Stimulated activated CD4-positive, alpha-beta T cell treated with anti-CD3 and anti-CD28 coated beads, Interleukin-12 subunit alpha, Interleukin-12 subunit beta, amount 100 ng/mL, for 4 hours (primary cell): Measurements from ENCODE around the gene PI4KB.

Experiments
- DNase-seq: peaks from one replicate; pipeline ENCODE4 v3.0.0-alpha.2; 2020

The PI4KB gene

DNA sequence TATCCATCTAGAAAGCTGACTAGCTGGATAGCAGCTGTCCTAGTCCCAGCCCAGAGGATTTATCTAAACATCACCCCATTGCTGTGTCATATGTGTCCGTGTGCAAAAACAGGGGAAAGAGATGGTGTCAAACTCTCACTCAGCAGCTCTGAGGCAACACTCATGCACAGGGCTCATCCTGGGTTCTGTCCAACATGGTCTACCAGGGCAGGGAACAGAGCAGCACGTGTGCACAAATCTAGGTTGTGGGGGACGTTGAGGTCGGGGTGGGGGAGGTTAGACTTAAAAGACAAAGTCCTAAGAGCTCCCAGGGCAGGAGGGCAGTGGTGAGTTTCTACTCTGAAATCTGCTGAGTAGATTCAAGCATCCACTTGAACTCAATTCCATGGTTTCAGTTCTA, 16.2 kb downstream of the PI4KB start:
- no peak for DNase-seq

DNA sequence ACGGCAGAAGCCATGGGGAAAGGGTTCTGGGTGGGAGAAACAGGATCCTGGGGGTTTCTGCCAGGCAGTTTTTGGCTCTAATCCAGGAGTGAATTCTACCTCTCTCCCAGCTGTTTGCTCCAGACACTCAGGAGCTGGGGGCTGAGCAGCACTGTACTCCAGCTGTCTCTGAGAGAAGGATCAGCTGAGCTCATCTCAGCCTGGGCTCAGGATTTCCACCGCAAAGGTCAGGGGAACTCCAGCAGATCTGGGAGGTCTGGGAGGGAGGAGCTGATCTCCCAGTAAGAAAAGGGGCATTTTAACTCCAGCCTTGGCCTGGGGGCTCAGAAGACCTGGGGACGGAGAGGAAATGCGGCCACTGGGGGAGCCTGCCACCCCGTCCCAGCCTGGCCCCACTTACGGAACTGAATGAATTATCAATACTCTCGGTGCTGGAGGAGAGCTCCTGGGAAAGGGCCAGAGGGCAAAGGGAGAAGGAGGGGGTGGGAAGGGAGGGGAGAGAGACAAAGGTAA, 17.3 kb downstream of the PI4KB start:
- no peak for DNase-seq

DNA sequence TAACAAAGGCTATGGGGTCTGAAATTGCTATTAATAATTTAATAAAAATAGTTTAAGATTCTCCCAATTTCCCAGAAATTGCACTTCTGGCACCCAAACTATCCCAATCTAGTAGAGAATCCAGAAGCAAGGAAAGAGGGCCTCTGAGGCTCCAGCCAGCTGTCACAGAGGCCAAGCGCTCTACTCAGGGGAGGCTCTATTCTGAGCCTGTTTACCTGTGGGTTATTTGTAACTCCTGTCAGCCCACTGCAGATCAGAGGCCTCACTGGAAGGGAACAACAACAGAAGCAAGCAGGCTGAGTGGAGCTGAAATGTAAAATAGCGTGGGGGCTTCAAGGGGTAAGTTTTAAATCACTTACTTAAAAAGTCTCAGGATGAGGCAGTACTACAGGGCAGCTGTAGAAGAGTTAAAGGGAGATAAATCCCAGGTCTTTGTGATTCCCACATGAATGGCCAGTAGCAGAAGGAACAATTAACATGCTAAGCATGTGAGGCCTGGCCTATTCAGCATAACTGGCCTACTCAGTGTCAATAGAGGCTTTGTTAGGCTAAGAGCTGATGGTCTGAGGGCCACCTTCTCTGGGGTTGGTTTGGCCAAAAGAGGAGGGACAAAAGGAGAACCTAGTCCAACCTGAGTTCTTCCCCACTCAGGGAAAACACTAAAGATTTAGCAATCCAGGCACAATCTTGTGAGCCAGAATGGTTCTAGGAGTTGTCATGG, 32.3 kb downstream of the PI4KB start:
- no peak for DNase-seq

DNA sequence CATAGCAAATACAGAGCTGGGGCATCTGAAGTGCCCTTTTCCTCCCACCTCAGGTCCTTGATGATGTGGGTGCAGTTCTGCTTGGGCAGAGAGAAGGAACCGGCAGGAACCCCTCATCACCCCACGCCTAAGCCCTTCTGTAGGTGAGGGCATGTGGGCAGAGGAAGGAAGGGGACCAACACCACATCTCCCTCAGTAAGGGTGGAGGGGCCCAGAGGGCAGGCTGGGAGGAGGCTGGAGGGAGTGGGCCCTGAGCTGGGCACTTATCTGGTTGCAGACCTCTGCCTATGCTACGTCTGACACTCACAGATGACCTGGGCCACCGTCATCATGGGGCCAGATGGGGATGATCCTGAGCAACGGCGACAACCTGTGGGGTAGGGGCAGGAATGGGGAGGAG, 34.1 kb downstream of the PI4KB start:
- DNase-seq = no peak

DNA sequence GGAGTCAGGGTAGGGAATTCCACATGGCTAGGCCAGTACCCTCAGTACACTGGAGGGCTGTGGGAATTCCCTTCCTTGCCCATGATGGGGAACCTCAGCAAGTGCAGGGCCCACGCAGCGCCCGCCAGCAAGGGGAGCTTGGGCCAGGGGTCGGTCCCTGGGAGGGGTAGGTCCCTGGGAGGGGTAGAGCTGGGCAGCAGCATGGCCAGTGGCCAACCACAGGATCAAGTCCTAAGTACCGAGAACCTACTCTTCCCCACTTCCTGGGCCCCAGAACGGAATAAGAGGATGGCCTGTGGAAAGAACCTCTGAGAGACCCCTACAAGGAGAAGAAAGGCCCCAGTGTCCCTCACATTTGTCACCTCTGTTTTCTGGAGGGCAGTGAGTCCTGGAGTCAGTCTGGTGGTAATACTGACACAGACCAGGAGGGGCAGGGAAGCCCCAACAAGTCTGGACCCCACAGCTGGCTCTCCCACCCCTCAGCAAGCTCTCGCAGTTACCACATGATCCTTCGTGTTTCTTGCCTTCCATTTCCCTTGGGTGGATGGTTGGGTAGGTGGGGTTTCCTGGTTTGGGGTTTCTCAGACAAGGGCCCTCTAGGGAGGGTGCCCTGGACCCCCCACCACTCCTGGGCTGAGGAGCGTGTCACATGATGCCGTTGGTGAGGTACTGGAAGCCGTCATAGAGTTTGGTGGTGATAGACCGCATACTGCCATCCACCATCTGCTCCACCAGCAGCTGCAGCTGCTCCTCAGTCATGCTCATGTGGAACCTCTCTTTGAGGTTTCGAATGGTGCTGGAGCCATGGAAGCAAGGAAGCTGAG, 34.8 kb downstream of the PI4KB start:
- DNase-seq = no peak

DNA sequence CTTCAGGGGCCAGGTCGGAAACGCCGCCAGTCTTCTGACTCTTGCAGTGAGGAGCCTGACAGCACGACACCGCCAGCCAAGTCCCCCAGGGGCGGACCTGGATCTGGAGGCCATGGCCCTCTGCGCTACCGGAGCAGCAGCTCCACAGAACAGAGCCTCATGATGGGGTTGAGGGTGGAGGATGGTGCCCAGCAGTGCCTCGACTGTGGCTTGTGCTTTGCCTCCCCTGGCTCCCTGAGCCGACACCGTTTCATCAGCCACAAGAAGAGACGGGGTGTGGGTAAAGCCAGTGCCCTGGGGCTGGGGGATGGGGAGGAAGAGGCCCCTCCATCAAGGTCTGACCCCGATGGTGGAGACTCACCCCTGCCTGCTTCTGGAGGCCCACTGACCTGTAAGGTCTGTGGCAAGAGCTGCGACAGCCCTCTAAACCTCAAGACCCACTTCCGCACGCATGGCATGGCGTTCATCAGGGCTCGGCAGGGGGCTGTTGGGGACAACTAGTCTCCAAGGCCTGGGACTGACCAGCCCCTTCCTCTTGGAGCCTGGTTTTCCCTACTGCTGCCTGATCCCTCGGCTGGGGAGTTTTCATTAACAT, 36.4 kb downstream of the PI4KB start:
- DNase-seq = no peak

DNA sequence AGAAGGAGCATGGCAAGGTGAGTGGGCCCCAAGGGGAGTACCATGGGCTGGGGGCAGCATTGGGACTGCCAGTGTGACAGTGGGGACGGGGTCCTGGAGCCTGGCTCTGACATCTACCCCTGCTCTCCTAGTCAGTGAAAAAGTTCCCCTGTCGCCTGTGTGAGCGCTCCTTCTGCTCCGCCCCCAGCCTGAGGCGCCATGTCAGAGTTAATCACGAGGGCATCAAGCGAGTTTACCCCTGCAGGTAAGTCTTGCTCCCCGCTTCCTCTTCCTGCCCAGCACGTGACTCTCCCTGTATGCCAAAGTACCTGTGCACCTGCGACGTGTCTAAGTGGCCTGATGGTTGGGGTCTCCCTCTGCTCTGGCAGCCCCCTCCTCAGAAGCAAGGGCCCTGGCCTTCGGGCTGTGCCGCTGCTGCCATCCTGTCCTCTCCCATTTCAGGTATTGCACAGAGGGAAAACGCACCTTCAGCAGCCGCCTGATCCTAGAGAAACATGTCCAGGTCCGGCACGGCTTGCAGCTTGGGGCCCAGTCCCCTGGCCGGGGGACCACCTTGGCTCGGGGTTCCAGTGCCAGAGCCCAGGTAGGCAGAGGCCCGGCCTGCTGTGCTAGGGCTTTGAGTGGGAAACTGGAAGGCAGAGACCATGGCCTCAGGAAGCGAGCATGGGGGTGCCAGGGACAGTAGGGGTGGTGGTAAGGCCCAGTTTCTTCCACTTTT, 37.1 kb downstream of the PI4KB start:
- DNase-seq = no peak

DNA sequence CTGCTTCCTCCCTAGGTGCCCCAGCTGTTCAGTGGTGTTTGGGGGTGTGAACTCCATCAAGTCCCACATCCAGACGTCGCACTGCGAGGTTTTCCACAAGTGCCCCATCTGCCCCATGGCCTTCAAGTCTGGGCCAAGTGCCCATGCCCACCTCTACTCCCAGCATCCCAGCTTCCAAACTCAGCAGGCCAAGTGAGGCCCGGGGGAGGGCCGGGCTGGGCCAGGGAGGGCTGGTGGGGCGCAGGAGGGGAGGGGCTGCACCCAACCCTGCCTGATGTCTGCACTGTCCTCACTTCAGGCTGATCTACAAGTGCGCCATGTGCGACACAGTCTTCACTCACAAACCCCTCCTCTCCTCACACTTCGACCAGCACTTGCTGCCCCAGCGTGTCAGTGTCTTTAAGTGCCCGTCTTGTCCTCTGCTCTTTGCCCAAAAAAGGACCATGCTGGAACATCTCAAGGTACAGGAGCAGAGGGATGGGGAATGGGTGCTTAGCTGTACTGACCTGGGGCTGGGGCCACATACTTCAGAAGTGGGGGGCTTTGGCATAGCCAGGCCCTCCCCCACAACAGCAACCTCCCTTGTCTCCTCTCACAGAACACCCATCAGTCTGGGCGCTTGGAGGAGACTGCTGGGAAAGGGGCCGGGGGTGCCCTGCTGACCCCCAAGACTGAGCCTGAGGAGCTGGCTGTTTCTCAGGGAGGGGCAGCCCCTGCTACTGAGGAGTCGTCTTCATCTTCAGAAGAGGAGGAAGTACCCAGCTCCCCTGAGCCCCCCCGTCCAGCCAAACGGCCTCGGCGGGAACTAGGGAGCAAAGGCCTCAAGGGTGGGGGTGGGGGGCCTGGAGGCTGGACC, 37.9 kb downstream of the PI4KB start:
- no peak for DNase-seq

DNA sequence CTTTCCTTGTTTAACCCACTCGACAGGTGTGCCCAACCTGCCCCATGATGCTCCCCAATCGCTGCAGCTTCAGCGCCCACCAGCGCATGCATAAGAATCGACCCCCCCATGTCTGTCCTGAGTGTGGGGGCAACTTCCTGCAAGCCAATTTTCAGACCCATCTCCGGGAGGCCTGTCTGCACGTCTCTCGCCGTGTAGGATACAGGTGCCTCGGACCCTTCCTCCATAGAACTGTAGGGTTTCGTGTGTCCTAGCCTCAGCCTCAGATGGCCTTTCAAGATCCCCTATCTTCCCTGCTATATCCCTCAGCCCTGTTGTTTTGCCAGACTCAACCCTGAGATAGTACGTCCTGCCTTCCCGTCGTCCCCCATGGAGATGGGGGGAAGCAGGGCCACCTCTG, 38.7 kb downstream of the PI4KB start:
- DNase-seq = no peak

DNA sequence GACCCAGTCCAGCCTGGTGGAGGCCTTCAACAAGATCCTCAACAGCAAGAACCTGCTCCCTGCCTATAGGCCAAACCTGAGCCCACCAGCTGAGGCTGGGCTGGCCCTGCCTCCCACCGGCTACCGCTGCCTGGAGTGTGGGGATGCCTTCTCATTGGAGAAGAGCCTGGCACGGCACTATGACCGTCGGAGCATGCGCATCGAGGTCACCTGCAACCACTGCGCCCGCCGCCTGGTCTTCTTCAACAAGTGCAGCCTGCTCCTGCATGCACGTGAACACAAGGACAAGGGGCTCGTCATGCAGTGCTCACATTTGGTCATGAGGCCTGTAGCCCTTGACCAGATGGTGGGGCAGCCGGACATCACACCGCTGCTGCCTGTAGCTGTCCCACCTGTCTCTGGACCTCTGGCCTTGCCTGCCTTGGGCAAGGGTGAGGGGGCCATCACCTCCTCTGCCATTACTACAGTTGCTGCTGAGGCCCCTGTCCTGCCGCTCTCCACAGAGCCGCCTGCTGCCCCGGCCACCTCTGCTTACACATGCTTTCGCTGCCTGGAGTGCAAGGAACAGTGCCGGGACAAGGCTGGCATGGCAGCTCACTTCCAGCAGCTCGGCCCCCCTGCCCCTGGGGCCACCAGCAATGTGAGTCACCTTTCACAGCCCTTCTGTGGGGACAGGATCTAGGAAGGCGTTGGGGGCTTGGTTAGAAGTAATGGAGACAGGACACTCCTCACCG, 39.3 kb downstream of the PI4KB start:
- no peak for DNase-seq

DNA sequence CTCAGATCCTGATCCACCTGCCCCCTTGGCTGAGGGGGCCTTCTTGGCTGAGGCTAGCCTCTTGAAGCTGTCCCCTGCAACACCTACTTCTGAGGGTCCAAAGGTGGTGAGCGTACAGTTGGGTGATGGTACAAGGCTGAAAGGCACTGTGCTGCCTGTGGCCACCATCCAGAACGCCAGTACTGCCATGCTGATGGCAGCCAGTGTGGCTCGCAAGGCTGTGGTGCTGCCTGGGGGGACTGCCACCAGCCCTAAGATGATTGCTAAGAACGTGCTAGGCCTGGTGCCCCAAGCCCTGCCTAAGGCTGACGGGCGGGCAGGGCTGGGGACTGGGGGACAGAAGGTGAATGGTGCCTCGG, 39.9 kb downstream of the PI4KB start:
- DNase-seq = no peak

DNA sequence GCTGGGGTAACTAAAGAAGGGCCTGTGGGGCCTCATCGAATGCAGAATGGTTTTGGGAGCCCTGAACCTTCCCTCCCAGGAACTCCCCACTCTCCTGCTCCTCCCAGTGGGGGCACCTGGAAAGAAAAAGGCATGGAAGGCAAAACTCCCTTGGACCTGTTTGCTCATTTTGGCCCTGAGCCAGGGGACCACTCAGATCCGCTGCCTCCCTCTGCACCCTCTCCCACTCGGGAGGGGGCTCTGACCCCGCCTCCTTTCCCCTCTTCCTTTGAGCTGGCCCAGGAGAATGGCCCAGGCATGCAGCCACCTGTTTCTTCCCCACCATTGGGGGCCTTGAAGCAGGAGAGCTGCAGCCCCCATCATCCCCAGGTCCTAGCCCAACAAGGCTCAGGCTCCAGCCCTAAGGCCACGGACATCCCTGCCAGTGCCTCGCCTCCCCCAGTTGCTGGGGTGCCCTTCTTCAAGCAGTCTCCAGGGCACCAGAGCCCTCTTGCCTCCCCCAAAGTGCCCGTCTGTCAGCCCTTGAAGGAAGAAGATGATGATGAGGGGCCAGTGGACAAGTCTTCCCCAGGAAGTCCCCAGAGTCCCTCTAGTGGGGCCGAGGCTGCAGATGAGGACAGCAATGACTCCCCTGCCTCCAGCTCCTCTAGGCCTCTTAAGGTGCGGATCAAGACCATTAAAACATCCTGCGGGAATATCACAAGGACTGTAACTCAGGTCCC, 40.4 kb downstream of the PI4KB start:
- no peak for DNase-seq

DNA sequence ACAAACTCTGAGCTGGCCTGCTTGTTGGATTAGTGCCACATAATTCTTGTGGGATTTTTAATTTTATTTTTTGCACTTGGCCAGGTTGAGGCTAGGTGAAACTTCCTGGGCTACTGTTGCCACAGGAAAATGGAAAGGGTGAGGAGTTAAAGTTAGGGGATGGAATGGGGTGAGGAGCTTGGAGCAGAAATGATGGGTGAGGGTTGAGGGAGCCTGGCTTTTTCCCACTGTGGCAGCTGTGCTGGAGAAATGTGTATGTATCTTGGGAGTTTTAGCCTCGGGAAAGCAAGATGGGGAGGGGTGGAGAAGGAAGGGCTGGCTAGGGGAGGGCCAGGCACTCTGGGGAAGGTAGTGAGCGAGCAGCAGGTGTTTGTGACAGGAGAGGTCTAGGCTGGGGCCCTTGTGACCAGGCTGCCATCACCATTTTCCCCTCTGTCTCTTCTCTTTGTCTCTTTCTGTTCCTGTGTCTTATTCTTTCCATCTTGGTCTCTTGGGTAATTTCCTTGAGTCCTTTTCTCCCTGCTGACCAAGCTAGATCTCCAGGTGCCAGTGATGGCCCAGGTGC, 43.1 kb downstream of the PI4KB start:
- DNase-seq = no peak

DNA sequence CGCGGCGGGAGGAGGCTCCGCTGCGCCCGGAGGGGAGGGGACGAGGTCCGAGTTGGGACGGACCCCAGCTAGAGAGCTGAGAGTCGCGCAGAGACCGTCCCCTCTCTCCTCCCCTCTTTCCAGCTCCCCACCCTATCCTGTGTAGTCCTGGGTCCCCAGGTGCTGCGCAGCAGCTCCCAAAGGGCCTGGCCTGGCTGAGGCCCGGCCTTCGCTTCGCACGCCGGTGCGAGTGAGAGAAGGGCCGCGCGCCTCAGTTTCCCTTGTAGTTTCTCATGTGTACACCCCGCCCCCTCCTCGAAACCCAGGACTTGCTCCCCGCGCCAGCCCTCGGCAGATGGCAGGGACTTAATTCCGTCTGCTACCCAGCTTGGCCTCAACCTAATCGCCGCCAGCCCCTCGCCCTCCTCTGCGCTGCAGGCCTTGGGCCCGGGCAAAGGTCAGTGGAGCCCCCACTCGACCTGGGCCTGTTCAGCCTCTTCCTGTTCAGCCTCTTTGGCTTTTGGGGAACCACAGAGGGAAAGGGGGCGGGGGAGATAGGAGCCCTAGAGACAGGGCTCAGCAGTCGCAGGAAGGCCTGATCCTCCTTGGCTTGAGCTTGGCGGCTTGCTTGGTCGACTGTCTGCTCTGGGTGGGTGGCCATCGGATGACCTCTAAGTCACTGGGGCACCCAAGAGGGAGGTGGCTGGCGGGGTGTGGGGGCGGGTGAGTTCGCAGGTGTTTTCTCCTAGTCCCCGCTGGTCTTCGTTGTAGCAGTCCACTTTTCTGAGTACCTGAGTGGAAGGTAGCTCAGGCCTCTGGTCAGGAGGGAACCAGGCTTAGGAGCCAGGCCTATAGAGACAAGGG, 44.1 kb downstream of the PI4KB start:
- DNase-seq = no peak

DNA sequence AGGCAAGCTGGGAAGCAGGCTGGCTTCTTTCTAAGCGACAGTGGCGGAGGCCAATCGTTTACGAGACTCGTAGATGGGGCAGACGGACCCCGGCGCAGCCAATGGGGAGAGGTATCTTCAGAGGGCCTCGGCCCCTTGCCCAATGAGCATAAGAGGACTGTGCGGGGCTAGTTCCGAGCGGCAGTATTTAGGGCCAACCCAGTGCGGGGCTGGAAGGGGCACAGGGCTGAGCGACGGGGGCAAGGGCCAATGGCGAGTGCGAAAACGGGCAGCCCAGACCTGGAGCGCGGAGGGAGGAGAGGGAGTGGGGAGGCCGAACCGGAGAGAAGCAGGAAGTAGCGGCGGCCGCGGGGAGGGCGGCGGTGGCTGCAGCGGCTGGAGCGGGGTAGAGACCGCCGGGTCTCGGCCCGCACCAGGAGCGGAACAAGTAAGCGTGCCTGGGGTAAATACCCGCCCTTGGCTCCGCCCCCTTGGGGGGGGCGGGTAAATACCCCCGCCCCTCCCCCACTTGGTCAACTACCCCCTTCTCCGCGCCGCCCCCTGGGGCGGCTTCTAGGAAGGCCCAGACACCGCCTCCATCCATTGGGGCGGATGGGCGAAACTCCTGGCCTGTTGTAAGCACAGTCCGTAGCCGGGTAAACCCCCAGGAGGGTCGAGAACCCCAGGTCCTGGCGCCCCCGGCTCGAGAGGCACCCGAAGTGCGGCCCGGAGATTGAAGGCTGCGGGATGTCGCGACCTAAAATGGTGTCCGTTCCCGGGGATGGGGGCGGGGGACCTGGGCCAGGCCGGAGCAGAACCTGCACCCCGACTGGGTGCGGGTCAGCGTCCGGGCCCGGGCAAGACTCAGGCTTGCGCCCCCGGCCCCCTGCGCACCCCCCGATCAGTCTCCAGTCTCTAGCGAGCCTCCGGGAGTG, 45.0 kb downstream of the PI4KB start, which contains the start of gene ZNF687:
Gene ZNF687, plus strand, starts transcription at position 331 of the 914 bp plus-strand sequence. CDS start 3,993 bp downstream, outside the sequence.
- DNase-seq = peak; percentile 98

DNA sequence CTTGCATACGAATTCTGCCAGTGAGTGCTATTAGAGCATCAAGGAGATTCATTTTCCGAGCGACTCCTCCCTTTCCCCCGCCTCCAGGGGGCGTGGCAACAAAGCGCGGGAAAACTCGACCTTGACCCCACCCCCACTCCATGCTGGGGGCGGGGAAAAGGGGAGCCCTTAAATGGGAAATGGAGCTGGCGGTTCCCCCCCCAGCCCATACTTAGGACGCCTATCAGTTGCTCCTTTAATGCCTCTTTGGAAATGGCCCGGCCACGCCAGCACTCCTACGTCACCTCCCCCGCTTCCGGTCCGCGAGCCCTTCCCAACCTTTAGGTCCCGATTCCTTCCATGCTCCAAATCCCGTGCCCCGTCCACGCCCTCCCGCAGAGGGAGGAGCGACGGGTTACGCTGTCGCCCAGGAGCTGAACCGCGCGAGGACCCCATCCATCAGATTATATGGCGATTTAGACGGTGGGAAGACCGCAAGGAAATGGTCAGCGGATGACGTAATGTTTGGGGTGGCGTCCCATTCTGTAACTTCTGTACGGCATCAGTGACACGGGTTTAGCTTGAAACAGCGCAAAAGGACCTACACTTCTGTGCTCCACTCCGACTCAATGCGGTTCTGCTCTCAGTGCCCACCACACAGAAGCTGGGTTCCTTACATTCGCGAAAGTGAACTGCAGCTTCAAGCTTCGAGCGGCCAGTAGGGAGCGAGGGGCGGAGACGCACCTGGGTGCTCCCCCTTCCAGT, 45.8 kb downstream of the PI4KB start:
- DNase-seq = peak; percentile 94

DNA sequence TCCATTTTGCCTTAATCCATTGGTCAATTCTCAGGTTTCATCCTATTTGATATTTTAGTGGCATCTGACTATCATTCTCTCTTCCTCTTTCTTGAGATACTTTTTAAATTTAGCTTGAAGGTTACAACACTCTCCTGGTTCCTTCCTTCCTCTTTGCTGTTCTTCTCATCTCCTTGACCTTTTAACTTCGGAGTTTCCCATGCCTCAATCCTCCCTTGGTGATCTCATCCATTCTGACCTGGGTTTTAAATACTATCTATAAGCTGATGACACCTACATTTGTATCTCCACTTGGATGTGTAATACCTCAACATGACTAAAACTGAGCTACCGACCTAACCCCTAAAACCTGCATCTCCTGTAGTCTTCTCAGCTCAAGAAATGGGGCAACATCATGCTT, 50.0 kb downstream of the PI4KB start:
- DNase-seq = no peak
